Measurements from ENCODE around the gene STX3. TPM values are rescaled to one million over a fixed set of nuclear protein-coding genes. Genes with fewer than 3 reads are reported as not detected.
"Not testable (repeated sequence)": the region's sequence is repeated elsewhere in the genome, so short reads cannot be mapped to it uniquely, and the experiment has no call there.

STX3 gene
- total and polyA plus RNA-seq, 2 experiments from 2014 or later: 5.6 to 9.3 TPM

DNA sequence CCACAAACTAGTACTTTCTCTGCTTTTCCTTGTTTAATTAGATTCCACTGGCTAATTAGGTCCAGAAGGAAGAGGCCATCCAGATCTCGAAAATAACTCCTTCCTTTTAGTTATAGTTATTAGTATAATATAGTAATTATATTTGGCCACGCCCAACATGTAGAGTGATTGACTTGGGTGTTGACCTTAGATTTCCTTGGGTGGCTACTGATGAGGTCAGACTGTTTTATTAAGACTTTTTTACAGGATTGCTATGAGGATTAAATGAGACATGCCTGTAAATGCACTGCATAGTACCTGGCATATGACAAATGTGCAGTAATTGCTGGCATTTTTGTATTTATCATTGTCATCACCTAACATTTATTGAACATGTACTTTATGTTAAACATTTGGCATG, 26.9 kb downstream of the STX3 start:
- Histone ChIP-seq H3K4me3 (no peak overlapping the region), H3K4me2 (ENCODE audit: unreplicated experiment) (no peak overlapping the region), H3K79me2 (ENCODE audit: insufficient read depth) (no peaks in the 10 kb centered on the region), H3K9ac (no peak overlapping the region), H3K27ac (no peak overlapping the region), H3K9me3 (ENCODE audit: low read depth) (no peaks in the 10 kb centered on the region), H3K9me2 (ENCODE audit: insufficient read depth) (no peaks in the 10 kb centered on the region), H3K4me1 (ENCODE audit: insufficient read depth) (peaks cover 9% of the 10 kb centered on the region), H3F3A (ENCODE audit: insufficient read depth) (peaks cover 13% of the 10 kb centered on the region), H3K36me3 (ENCODE audit: low read depth) (no peaks in the 10 kb centered on the region), H4K20me1 (ENCODE audit: insufficient read depth) (no peaks in the 10 kb centered on the region), H3K27me3 (replicated peaks; ENCODE audit: insufficient read depth) (no peaks in the 10 kb centered on the region), H2AFZ (no peak overlapping the region)
- TF ChIP-seq EZH2 (IDR thresholded peaks at IDR 0.05; ENCODE audit: insufficient read depth, poor library complexity, severe bottlenecking) (no peak), EZH2phosphoT487 (IDR thresholded peaks at IDR 0.05; ENCODE audit: insufficient read depth, low read depth) (no peak)
- 51 to 56% methylated on average over 2 of the region's 2 CpGs for WGBS, 2 experiments (ENCODE audit: low coverage in 1 of 2, low lambda C conversion rate in 2 of 2, missing lambda C conversion rate in 2 of 2)
- DNase-seq: no peak
- in situ Hi-C loops (cut with MboI): no loop called here

DNA sequence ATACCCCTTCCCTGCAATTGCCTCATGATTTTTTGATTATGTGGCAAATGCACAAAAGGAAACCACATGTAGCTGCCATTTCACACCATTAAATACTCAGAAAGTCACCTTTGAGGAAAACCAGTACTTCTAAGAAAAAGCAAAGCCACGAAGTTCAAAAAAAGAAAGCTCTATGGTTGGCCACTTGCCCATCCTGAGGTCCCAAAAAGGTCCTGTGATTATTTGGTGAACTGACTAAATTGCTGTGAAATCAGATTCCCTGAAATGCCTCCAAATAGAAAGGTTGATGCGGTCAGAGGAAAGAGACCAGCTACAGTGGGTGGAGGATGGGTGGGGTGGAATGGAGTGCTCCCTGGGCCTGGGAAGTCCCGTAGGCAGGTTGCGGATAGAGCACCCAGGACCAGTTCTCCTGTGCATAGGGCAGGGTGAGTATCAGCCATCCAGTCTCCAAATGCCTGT, 28.5 kb downstream of the STX3 start:
- Histone ChIP-seq H3K4me1 (ENCODE audit: insufficient read depth) (peaks cover 25% of the 10 kb centered on the region), H3K9me2 (ENCODE audit: insufficient read depth) (no peaks in the 10 kb centered on the region), H3F3A (ENCODE audit: insufficient read depth) (peaks cover 24% of the 10 kb centered on the region), H3K36me3 (ENCODE audit: low read depth) (no peaks in the 10 kb centered on the region), H3K27me3 (replicated peaks; ENCODE audit: insufficient read depth) (no peaks in the 10 kb centered on the region), H3K79me2 (ENCODE audit: insufficient read depth) (no peaks in the 10 kb centered on the region), H3K9ac (no peak overlapping the region), H3K9me3 (ENCODE audit: low read depth) (no peaks in the 10 kb centered on the region), H2AFZ (no peak overlapping the region), H3K4me3 (no peak overlapping the region), H3K4me2 (ENCODE audit: unreplicated experiment) (no peak overlapping the region), H3K27ac (no peak overlapping the region), H4K20me1 (ENCODE audit: insufficient read depth) (no peaks in the 10 kb centered on the region)
- no peak for TF ChIP-seq EZH2phosphoT487 (IDR thresholded peaks at IDR 0.05; ENCODE audit: insufficient read depth, low read depth)
- no peak for TF ChIP-seq EZH2 (IDR thresholded peaks at IDR 0.05; ENCODE audit: insufficient read depth, poor library complexity, severe bottlenecking)
- no peak for DNase-seq
- in situ Hi-C loops (cut with MboI): no loop called here
- WGBS, 2 experiments (ENCODE audit: low coverage in 1 of 2, low lambda C conversion rate in 2 of 2, missing lambda C conversion rate in 2 of 2): 78 to 79% methylated on average over 4 of the region's 4 CpGs

DNA sequence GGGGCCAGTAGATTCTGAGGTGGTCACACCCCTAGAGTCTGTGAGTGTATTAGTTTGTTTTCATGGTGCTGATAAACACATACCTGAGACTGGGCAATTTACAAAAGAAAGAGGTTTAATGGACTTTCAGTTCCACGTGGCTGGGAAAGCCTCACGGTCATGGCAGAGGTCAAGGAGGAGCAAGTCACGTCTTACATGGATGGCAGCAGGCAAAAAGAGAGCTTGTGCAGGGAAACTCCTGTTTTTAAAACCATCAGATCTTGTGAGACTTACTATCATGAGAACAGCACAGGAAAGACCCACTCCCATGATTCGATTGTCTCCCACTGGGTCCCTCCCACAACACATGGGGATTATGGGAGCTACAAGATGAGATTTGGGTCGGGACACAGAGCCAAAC, 29.3 kb downstream of the STX3 start:
- DNase-seq; H3K36me3 ChIP-seq (ENCODE audit: low read depth); H4K20me1 ChIP-seq (ENCODE audit: insufficient read depth); H3K27me3 ChIP-seq (replicated peaks; ENCODE audit: insufficient read depth); H2AFZ ChIP-seq; H3K9me2 ChIP-seq (ENCODE audit: insufficient read depth); in situ Hi-C loops (cut with MboI); H3K4me3 ChIP-seq; H3K9ac ChIP-seq; H3K27ac ChIP-seq; H3K9me3 ChIP-seq (ENCODE audit: low read depth); H3K4me2 ChIP-seq (ENCODE audit: unreplicated experiment); H3K79me2 ChIP-seq (ENCODE audit: insufficient read depth): not testable (repeated sequence)
- H3F3A ChIP-seq (ENCODE audit: insufficient read depth): peaks cover 24% of the 10 kb centered on the region
- WGBS, 2 experiments (ENCODE audit: low coverage in 1 of 2, low lambda C conversion rate in 2 of 2, missing lambda C conversion rate in 2 of 2): 83 to 85% methylated on average over 5 of the region's 5 CpGs
- H3K4me1 ChIP-seq (ENCODE audit: insufficient read depth): peaks cover 25% of the 10 kb centered on the region

DNA sequence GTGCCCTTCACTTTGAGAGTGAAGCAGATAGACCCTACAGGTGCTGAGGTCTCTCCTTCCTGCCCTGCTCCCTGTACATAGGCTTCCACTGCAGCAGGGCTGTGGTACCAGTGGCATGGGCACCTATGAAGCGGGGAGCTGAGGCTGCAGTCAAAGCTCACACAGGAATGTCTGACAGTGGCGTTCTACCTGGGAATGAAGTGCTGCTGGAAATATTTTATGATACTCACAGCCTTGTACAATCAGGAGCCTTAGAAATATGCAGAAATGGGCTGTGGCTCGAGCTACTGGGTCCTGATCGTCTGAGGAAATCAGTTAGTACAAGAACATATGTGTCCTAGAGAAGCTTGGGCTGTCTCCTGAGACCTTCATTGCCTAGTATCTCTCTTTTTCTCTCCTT, 30.6 kb downstream of the STX3 start:
- Histone ChIP-seq H3K36me3 (ENCODE audit: low read depth) (0 out of 2 replicates have a peak, but pooled peaks cover 4% of the 10 kb centered on the region), H3K4me1 (ENCODE audit: insufficient read depth) (peaks cover 25% of the 10 kb centered on the region), H3K4me2 (ENCODE audit: unreplicated experiment) (no peak overlapping the region), H3K27me3 (replicated peaks; ENCODE audit: insufficient read depth) (no peaks in the 10 kb centered on the region), H3K9me2 (ENCODE audit: insufficient read depth) (no peaks in the 10 kb centered on the region), H3K79me2 (ENCODE audit: insufficient read depth) (no peaks in the 10 kb centered on the region), H4K20me1 (ENCODE audit: insufficient read depth) (no peaks in the 10 kb centered on the region), H3K9ac (no peak overlapping the region), H2AFZ (no peak overlapping the region), H3K4me3 (no peak overlapping the region), H3K9me3 (ENCODE audit: low read depth) (no peaks in the 10 kb centered on the region), H3K27ac (no peak overlapping the region), H3F3A (ENCODE audit: insufficient read depth) (peaks cover 24% of the 10 kb centered on the region)
- 84 to 86% methylated on average over 4 of the region's 4 CpGs for WGBS, 2 experiments (ENCODE audit: low coverage in 1 of 2, low lambda C conversion rate in 2 of 2, missing lambda C conversion rate in 2 of 2)
- no peak for DNase-seq
- TF ChIP-seq EZH2phosphoT487 (IDR thresholded peaks at IDR 0.05; ENCODE audit: insufficient read depth, low read depth) (no peak), EZH2 (IDR thresholded peaks at IDR 0.05; ENCODE audit: insufficient read depth, poor library complexity, severe bottlenecking) (no peak)
- in situ Hi-C loops (cut with MboI): no loop called here

DNA sequence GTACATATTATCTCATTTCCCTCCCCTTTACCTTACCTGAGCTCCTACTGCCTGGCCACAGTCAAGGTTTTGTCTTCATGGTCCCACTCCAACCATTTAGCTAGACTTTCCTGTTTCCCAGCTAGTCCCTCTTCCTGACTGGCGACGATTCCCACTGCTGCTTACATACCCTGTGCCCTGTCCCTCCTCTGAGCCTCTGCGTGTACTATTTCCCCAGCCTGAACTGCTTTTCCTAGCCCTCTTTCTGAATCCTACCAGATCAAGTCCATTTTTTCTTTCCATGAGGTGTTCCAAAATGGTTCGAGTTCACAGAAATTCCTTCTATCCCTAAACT, 32.0 kb downstream of the STX3 start:
- peak overlapping the region; percentile 59 for H3K9ac ChIP-seq
- peak overlapping the region; percentile 93 for H3K27ac ChIP-seq
- in situ Hi-C loops (cut with MboI): no loop called here
- peaks cover 25% of the 10 kb centered on the region for H3K4me1 ChIP-seq (ENCODE audit: insufficient read depth)
- 98 to 99% methylated on average over 4 of the region's 4 CpGs for WGBS, 2 experiments (ENCODE audit: low coverage in 1 of 2, low lambda C conversion rate in 2 of 2, missing lambda C conversion rate in 2 of 2)
- H3K27me3 ChIP-seq (replicated peaks; ENCODE audit: insufficient read depth): no peaks in the 10 kb centered on the region
- peaks cover 24% of the 10 kb centered on the region for H3F3A ChIP-seq (ENCODE audit: insufficient read depth)
- TF ChIP-seq EZH2phosphoT487 (IDR thresholded peaks at IDR 0.05; ENCODE audit: insufficient read depth, low read depth) (no peak), EZH2 (IDR thresholded peaks at IDR 0.05; ENCODE audit: insufficient read depth, poor library complexity, severe bottlenecking) (no peak)
- peak overlapping the region; percentile 30; the same call in 1 of the 2 replicates for H3K4me3 ChIP-seq
- peak overlapping the region; percentile 14; the same call in 1 of the 2 replicates for H2AFZ ChIP-seq
- peak overlapping the region; percentile 77 for H3K4me2 ChIP-seq (ENCODE audit: unreplicated experiment)
- H4K20me1 ChIP-seq (ENCODE audit: insufficient read depth): no peaks in the 10 kb centered on the region
- 0 out of 2 replicates have a peak, but pooled peaks cover 4% of the 10 kb centered on the region for H3K36me3 ChIP-seq (ENCODE audit: low read depth)
- H3K79me2 ChIP-seq (ENCODE audit: insufficient read depth): no peaks in the 10 kb centered on the region
- no peak for DNase-seq
- H3K9me3 ChIP-seq (ENCODE audit: low read depth): no peaks in the 10 kb centered on the region
- H3K9me2 ChIP-seq (ENCODE audit: insufficient read depth): no peaks in the 10 kb centered on the region

Data from GM23248 (cell line).